ENCODE results near the gene TBK1. TPM values are rescaled to one million over a fixed set of nuclear protein-coding genes. Genes with fewer than 3 reads are reported as not detected.

The TBK1 gene
- total and polyA plus RNA-seq, 2 of the 13 experiments (the other 11 are each of a cell fraction or from before 2014, with no cell fraction given) = 10.3 to 25.2 TPM

GRCh38 chr12:64457923-64458322, 6.0 kb downstream of the TBK1 start (continued):
- no peak for TF ChIP-seq ZNF124 (CRISPR knock-in tag; IDR thresholded peaks at IDR 0.05)

GRCh38 chr12:64459394-64459891, 7.5 kb downstream of the TBK1 start:
- Histone ChIP-seq H3K27ac (ENCODE audit: extremely low read length, insufficient read depth, low read length) (no peak overlapping the region), H3K4me3 (replicated peaks in 1 of 3; ENCODE audit: insufficient read depth in 1 of 3, low read depth in 2 of 3, low read length in 3 of 3) (no peak overlapping the region), H3K4me2 (ENCODE audit: low read depth, low read length) (peak overlapping the region; percentile 36; the same call in 1 of the 2 replicates), H3K4me1 (ENCODE audit: insufficient read depth, low read length) (peaks cover 54% of the 10 kb centered on the region), H3K36me3 (replicated peaks in 1 of 2; ENCODE audit: control insufficient read depth in 1 of 2, insufficient read depth in 2 of 2, low read length in 2 of 2) (peaks cover 2 to 21% of the 10 kb centered on the region in 2 experiments), H3K9me3 (ENCODE audit: low read length) (no peaks in the 10 kb centered on the region), H3K9ac (ENCODE audit: insufficient read depth, low read depth, low read length) (no peak overlapping the region), H3K27me3 (ENCODE audit: control insufficient read depth in 1 of 2, insufficient read depth in 2 of 2, low read length in 2 of 2) (no peaks in the 10 kb centered on the region), H2AFZ (ENCODE audit: low read length) (no peak overlapping the region), H4K20me1 (ENCODE audit: insufficient read depth, low read length) (no peaks in the 10 kb centered on the region), H3K79me2 (ENCODE audit: insufficient read depth, low read length) (peaks cover 44% of the 10 kb centered on the region)
- TF ChIP-seq ELF3 (CRISPR knock-in tag; IDR thresholded peaks at IDR 0.05) = 0 out of 2 replicates have a peak, but pooled peaks have one; percentile 23
- TF ChIP-seq ZNF550 (CRISPR knock-in tag; IDR thresholded peaks at IDR 0.05; ENCODE audit: borderline replicate concordance) = no peak
- ATAC-seq (no peak), DNase-seq (ENCODE audit: low spot score) (no peak), FAIRE-seq (no peak)
- ChIA-PET CTCF (ENCODE audit: low intra/inter-chr PET ratio, low total read pairs) (no interaction called here), POLR2A (no interaction called here)
- in situ Hi-C loops (cut with HindIII; ENCODE audit: extremely low pct_ligation_motif_present, low pct_unique_long_range_greater_than_20kb) = no loop called here
- intact Hi-C loops (cut with micrococcal nuclease; ENCODE audit: unreplicated experiment) = no loop called here
- no TSS peak for BruUV-seq (replicated peaks)
- 89% methylated on average over 3 of the region's 3 CpGs for WGBS (ENCODE audit: low lambda C conversion rate)

- Histone ChIP-seq H3K9me3 (ENCODE audit: low read length) (no peaks in the 10 kb centered on the region), H3K27ac (ENCODE audit: extremely low read length, insufficient read depth, low read length) (peak overlapping the region; percentile 50), H3K27me3 (ENCODE audit: control insufficient read depth in 1 of 2, insufficient read depth in 2 of 2, low read length in 2 of 2) (no peaks in the 10 kb centered on the region), H3K4me1 (ENCODE audit: insufficient read depth, low read length) (peaks cover 39% of the 10 kb centered on the region), H2AFZ (ENCODE audit: low read length) (no peak overlapping the region), H4K20me1 (ENCODE audit: insufficient read depth, low read length) (no peaks in the 10 kb centered on the region), H3K36me3 (replicated peaks in 1 of 2; ENCODE audit: control insufficient read depth in 1 of 2, insufficient read depth in 2 of 2, low read length in 2 of 2) (peaks cover 5 to 42% of the 10 kb centered on the region in 2 experiments), H3K4me2 (ENCODE audit: low read depth, low read length) (peak overlapping the region; percentile 21), H3K79me2 (ENCODE audit: insufficient read depth, low read length) (peaks cover 26% of the 10 kb centered on the region), H3K4me3 (replicated peaks in 1 of 3; ENCODE audit: insufficient read depth in 1 of 3, low read depth in 2 of 3, low read length in 3 of 3) (no peak overlapping the region), H3K9ac (ENCODE audit: insufficient read depth, low read depth, low read length) (no peak overlapping the region)
- DNase-seq (ENCODE audit: low spot score) (peak; percentile 13), ATAC-seq (peak; percentile 93), FAIRE-seq (peak; percentile 59)
- ChIA-PET CTCF (ENCODE audit: low intra/inter-chr PET ratio, low total read pairs) (no interaction called here), POLR2A (no interaction called here)
- BruUV-seq (replicated peaks) = no TSS peak
- in situ Hi-C loops (cut with HindIII; ENCODE audit: extremely low pct_ligation_motif_present, low pct_unique_long_range_greater_than_20kb) = no loop called here
- intact Hi-C loops (cut with micrococcal nuclease; ENCODE audit: unreplicated experiment) = no loop called here
- WGBS (ENCODE audit: low lambda C conversion rate) = 77% methylated on average over 2 of the region's 2 CpGs
- TF ChIP-seq BCL3 (CRISPR knock-in tag; IDR thresholded peaks at IDR 0.05) (no peak), ZNF839 (CRISPR knock-in tag; IDR thresholded peaks at IDR 0.05; ENCODE audit: borderline replicate concordance) (no peak), ZBTB34 (CRISPR knock-in tag; IDR thresholded peaks at IDR 0.05) (no peak), BCLAF1 (IDR thresholded peaks at IDR 0.05) (no peak), ZKSCAN5 (CRISPR knock-in tag; IDR thresholded peaks at IDR 0.05) (no peak), NFYC (CRISPR knock-in tag; IDR thresholded peaks at IDR 0.05) (no peak), MLLT10 (CRISPR knock-in tag; IDR thresholded peaks at IDR 0.05) (no peak)
Observed at GRCh38 chr12:64461634-64462414, 9.9 kb downstream of the TBK1 start.
